Thoracic aorta (tissue), 2 donors: ENCODE results near the gene GNLY. TPM values are rescaled to one million over a fixed set of nuclear protein-coding genes. Genes with fewer than 3 reads are reported as not detected.

ENCODE experiments used
- ATAC-seq: fragments of 150-250 bp; one replicate; pipeline ENCODE4 v1.8.0; 2017; ENCODE audit warnings: low read depth; ENCODE audit not compliant: insufficient number of reproducible peaks, low FRiP score
- DNase-seq: peaks from one replicate; pipeline ENCODE4 v3.0.0-alpha.2; 2020; ENCODE audit warnings: low spot score
- H3K27ac ChIP-seq, 2 donors: fragments of 200-600 bp; sonication (generic); 1 replicate in 1 of 2; 2 replicates in 1 of 2; pipeline ENCODE4 v1.5.1; 2016; ENCODE audit warnings: mild to moderate bottlenecking in 2 of 2, moderate library complexity in 2 of 2
- H3K27me3 ChIP-seq: fragments of 200-600 bp; sonication (generic); replicated peaks from 2 replicates; pipeline ENCODE4 v1.6.0; 2016; ENCODE audit warnings: mild to moderate bottlenecking; ENCODE audit not compliant: insufficient read depth
- H3K36me3 ChIP-seq: fragments of 200-600 bp; sonication (generic); one replicate; pipeline ENCODE4 v1.5.1; 2016
- H3K4me1 ChIP-seq, 2 donors: fragments of 200-600 bp; sonication (generic); 1 replicate in 1 of 2; 2 replicates in 1 of 2; pipeline versions ENCODE4 v1.5.1 to v1.6.0; 2016; ENCODE audit warnings: low read depth in 2 of 2, mild to moderate bottlenecking in 1 of 2; ENCODE audit not compliant: control insufficient read depth in 1 of 2
- H3K4me3 ChIP-seq: fragments of 200-600 bp; sonication (generic); 2 replicates; pipeline ENCODE4 v1.5.1; 2016; ENCODE audit warnings: mild to moderate bottlenecking
- H3K9me3 ChIP-seq: fragments of 200-600 bp; sonication (generic); 2 replicates; pipeline ENCODE4 v1.5.1; 2016
- total RNA-seq, 2 donors: library from RNA; depleted of rRNA; stranded (reverse); fragments of >200 nt; gene quantifications; one replicate each; pipeline versions ENCODE4 v1.1.0 to v1.2.3, GENCODE V29; 2016
- TF ChIP-seq, protein P1 (sequence below): fragments of 200-600 bp; sonication (generic); IDR thresholded peaks from one replicate; pipeline ENCODE4 v1.5.1; 2019; ENCODE audit warnings: antibody characterized with exemption

The GNLY gene
- total RNA-seq, 2 donors from 2014 or later = 1.5 to 8.5 TPM

DNA sequence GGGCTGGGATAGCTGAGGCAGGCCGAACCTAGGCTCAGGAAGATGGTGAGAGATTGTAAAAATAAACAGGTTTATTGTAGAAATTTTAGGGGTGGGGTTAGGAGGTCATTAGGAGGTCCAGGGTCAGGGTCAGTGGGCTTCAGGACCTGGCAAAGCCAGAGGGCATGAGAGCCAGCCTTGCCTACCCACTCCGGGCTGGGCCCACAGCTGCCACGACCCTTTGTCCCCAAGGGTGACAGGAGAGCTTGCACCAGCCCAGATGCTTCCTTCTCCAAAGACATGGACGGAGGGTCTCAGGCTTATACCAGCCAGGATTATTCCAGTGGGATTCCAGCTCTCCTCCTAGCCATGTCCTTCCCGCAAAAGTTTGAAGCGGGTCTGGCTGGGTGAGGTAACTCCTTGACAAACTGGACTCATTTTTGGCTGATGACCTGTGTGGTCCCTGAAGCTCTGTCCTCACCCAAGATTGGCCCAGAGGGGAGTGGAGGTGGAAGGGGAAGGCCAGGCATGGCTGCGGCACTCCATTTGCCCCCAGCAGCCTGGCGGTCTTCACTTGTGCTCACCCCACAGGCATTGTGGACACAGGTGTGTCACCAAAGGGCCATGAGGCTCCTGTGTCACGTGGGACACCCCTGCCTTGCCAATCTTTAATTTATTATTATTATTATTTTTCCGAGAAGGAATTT, 35.8 kb downstream of the GNLY start:
- TF ChIP-seq, protein P1, sequence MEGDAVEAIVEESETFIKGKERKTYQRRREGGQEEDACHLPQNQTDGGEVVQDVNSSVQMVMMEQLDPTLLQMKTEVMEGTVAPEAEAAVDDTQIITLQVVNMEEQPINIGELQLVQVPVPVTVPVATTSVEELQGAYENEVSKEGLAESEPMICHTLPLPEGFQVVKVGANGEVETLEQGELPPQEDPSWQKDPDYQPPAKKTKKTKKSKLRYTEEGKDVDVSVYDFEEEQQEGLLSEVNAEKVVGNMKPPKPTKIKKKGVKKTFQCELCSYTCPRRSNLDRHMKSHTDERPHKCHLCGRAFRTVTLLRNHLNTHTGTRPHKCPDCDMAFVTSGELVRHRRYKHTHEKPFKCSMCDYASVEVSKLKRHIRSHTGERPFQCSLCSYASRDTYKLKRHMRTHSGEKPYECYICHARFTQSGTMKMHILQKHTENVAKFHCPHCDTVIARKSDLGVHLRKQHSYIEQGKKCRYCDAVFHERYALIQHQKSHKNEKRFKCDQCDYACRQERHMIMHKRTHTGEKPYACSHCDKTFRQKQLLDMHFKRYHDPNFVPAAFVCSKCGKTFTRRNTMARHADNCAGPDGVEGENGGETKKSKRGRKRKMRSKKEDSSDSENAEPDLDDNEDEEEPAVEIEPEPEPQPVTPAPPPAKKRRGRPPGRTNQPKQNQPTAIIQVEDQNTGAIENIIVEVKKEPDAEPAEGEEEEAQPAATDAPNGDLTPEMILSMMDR = no peak
- H3K4me3 ChIP-seq = no peak overlapping the region
- no peak overlapping the region for H3K27ac ChIP-seq
- no peak for ATAC-seq
- DNase-seq = no peak
- no peaks in the 10 kb centered on the region for H3K36me3 ChIP-seq
- H3K4me1 ChIP-seq = peaks cover 0 to 25% of the 10 kb centered on the region in 2 donors
- H3K9me3 ChIP-seq = no peaks in the 10 kb centered on the region
- no peaks in the 10 kb centered on the region for H3K27me3 ChIP-seq

DNA sequence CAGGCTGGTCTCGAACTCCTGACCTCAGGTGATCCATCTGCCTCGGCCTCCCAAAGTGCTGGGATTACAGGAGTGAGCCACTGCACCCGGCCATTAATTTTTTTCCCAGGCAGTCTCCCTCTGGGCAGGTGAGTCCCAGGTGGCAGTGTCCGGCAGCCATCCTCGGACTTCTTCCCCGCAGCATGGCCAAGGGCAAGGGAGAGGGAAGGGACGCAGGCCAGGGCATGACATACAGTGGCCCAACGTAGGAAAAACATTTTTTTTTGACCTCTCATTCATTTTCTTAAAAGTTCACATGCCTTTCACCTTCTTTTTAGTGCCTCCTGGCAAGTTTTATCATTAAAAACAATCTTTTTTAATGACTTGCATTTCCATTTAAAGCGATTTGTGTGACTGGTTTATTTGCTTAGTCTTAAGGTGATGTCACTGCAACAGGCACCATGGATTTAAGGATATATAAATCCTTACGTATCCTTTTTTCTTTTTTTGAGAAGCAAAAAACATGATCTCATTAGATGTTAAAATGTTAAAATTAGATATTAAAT, 36.6 kb downstream of the GNLY start:
- DNase-seq (no peak), ATAC-seq (no peak)
- no peaks in the 10 kb centered on the region for H3K36me3 ChIP-seq
- TF ChIP-seq, protein P1 = no peak
- no peak overlapping the region for H3K27ac ChIP-seq
- H3K27me3 ChIP-seq = no peaks in the 10 kb centered on the region
- no peaks in the 10 kb centered on the region for H3K9me3 ChIP-seq
- no peak overlapping the region for H3K4me3 ChIP-seq
- H3K4me1 ChIP-seq = peaks cover 0 to 20% of the 10 kb centered on the region in 2 donors

DNA sequence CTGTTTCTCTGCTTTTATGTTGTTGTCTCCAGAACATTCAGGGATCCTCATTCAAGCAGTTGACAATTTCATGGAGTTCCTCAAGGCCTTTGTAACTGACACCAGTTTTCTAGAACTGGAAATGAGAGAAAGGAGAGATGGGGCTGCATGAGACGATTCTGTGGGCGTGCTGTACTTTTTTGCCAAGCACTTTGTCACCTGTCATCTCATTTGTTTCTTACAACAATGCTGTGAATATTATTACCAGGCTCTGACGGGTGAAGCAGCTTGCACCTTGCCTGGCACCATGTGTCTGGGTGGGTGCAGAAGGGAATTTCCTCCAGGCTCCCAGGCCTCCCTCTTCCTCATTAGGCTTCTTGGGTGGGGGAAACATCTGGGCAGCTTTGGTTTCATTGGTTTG, 37.4 kb downstream of the GNLY start:
- TF ChIP-seq, protein P1 = no peak
- DNase-seq = no peak
- no peak overlapping the region for H3K27ac ChIP-seq
- no peak overlapping the region for H3K4me3 ChIP-seq
- H3K27me3 ChIP-seq = no peaks in the 10 kb centered on the region
- no peak for ATAC-seq
- no peaks in the 10 kb centered on the region for H3K9me3 ChIP-seq
- peaks cover 0 to 22% of the 10 kb centered on the region in 2 donors for H3K4me1 ChIP-seq
- H3K36me3 ChIP-seq = no peaks in the 10 kb centered on the region

DNA sequence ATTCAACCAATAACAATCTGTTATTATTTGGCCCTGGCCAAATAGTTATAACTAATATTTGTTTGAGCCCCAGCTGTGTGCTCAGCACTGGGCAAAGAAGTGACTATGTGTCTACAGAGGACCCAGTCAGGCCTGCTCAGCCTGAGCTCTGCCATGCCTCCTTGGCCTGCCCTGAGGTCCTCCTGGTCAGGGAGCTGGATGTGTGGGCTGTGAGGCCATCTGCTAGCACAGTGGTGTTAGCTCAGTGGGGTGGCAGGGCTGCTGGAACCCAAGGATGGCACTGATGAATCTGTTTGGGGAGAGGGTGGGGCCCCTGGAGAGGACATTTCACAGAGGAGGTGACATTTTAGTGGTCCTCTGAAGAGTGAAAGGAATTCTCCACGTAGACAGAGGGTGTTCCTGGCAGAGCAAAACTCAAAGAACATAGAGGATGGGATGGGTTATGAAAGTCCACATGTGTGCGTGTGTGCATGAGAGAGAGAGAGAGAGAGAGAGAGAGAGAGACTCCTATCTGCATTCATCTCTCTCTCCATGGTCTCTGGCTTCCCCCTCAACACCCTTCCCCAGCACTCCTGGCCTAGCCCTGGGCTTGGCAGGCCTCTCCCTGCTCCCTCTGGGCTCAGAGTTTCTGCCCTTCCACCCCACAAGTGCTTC, 38.4 kb downstream of the GNLY start:
- ATAC-seq (no peak), DNase-seq (no peak)
- Histone ChIP-seq H3K27ac (no peak overlapping the region), H3K27me3 (no peaks in the 10 kb centered on the region), H3K9me3 (no peaks in the 10 kb centered on the region), H3K36me3 (no peaks in the 10 kb centered on the region), H3K4me3 (no peak overlapping the region), H3K4me1 (peaks cover 4 to 29% of the 10 kb centered on the region in 2 donors)
- TF ChIP-seq, protein P1 = no peak

DNA sequence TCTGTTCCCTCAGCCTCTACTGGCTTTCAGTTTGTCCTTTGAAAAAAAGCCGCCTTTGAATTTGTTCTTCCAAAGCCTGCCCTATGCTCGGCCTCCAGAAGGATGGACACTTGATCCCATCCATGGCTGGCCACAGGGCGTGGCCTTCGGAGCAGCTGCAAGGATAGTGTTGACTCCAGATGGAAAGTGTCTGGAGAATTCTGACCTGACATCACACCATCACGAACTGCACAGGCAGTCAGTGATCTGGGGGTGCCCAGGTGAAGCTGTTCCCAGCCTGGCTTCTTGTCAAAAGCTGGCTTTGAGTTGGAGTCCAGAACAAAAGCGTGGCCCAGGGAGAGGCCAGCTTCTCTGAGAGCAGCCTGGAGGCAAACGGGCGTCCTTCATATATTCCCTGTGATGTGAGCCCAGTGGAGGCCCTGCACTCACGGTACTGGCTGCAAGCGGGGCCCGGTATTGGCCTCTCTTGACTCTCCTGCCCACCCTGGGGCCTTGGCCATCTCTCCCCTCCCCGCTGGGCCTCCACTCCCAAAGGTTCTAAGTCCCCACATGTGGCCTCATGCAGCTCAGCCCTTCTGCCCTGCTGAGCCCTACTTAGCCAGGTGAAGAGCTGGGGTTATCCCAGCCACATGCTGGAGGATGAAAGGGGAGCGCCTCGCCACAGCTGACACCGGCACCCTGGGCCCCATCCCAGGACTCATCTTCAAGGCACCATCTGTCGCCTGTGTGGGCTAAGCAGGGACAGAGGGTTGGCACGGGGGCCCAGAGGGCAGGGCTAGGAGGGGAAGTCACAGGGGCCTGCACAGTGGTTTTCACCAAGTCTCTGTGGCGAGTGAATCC, 39.2 kb downstream of the GNLY start:
- H3K27me3 ChIP-seq = no peaks in the 10 kb centered on the region
- ATAC-seq = no peak
- H3K9me3 ChIP-seq = no peaks in the 10 kb centered on the region
- no peak for DNase-seq
- no peak overlapping the region for H3K4me3 ChIP-seq
- H3K27ac ChIP-seq = no peak overlapping the region
- no peaks in the 10 kb centered on the region for H3K36me3 ChIP-seq
- TF ChIP-seq, protein P1 = no peak
- H3K4me1 ChIP-seq = peaks cover 4 to 36% of the 10 kb centered on the region in 2 donors
